ENCODE data around the gene LST1.

The LST1 gene

DNA sequence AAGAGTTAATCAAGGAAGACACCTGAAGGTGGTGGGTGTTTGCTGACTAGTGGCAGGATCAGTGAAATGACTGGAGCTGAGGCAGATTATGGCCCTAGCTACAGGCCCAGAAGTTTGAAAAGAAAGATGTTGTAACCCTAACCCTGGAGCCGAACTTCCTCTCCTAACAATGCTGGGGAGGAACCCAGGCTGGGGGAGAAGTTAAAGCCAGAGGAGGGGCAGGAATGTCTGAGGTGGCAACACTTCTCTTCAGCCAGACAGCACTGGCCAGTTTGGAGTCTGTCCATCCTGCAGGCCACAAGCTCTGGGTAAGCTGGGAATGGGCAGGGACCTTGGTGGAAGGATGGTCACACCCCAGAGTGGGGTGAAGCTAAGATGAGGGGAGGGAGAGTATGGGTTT, at the start of gene LST1:
TSS of gene LST1 (plus strand) at position 270 of the 400 bp plus-strand sequence. CDS start 1,023 bp downstream, outside the sequence.
- H3K27me3 ChIP-seq (ENCODE audit: insufficient read depth, low read length, poor library complexity, severe bottlenecking) = no peaks in the 10 kb centered on the region
- peaks cover 3% of the 10 kb centered on the region; the same call in 1 of the 2 replicates for H3F3A ChIP-seq (ENCODE audit: low read depth)
- no peaks in the 10 kb centered on the region for H3K9me3 ChIP-seq (ENCODE audit: insufficient read depth, low read depth, low read length)
- H3K9ac ChIP-seq (ENCODE audit: low read depth, low read length, poor library complexity, severe bottlenecking) = peak within 1 kb of the TSS; percentile 85
- peak within 1 kb of the TSS; percentile 93 for H3K4me2 ChIP-seq (ENCODE audit: low read depth, low read length, poor library complexity, severe bottlenecking)
- TF ChIP-seq EZH2phosphoT487 (IDR thresholded peaks at IDR 0.05; ENCODE audit: borderline replicate concordance) = no peak
- TF ChIP-seq, protein P1, sequence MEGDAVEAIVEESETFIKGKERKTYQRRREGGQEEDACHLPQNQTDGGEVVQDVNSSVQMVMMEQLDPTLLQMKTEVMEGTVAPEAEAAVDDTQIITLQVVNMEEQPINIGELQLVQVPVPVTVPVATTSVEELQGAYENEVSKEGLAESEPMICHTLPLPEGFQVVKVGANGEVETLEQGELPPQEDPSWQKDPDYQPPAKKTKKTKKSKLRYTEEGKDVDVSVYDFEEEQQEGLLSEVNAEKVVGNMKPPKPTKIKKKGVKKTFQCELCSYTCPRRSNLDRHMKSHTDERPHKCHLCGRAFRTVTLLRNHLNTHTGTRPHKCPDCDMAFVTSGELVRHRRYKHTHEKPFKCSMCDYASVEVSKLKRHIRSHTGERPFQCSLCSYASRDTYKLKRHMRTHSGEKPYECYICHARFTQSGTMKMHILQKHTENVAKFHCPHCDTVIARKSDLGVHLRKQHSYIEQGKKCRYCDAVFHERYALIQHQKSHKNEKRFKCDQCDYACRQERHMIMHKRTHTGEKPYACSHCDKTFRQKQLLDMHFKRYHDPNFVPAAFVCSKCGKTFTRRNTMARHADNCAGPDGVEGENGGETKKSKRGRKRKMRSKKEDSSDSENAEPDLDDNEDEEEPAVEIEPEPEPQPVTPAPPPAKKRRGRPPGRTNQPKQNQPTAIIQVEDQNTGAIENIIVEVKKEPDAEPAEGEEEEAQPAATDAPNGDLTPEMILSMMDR (conservative IDR thresholded peaks at IDR 0.05; ENCODE audit: low read length) = no peak
- H3K79me2 ChIP-seq (ENCODE audit: insufficient read depth, low read length) = peaks cover 47% of the 10 kb centered on the region
- H3K9me2 ChIP-seq (replicated peaks; ENCODE audit: low read depth, low read length) = no peaks in the 10 kb centered on the region
- no peaks in the 10 kb centered on the region for H4K20me1 ChIP-seq (ENCODE audit: insufficient read depth, low read length, poor library complexity, severe bottlenecking)
- H3K4me3 ChIP-seq (ENCODE audit: low read length, poor library complexity, severe bottlenecking) = peak within 1 kb of the TSS; percentile 70
- H3K36me3 ChIP-seq (ENCODE audit: insufficient read depth, low read length) = no peaks in the 10 kb centered on the region
- H3K4me1 ChIP-seq (ENCODE audit: insufficient read depth, low read length, poor library complexity, severe bottlenecking) = peaks cover 66% of the 10 kb centered on the region
- H2AFZ ChIP-seq (ENCODE audit: low read length) = no peak within 1 kb of the TSS

DNA sequence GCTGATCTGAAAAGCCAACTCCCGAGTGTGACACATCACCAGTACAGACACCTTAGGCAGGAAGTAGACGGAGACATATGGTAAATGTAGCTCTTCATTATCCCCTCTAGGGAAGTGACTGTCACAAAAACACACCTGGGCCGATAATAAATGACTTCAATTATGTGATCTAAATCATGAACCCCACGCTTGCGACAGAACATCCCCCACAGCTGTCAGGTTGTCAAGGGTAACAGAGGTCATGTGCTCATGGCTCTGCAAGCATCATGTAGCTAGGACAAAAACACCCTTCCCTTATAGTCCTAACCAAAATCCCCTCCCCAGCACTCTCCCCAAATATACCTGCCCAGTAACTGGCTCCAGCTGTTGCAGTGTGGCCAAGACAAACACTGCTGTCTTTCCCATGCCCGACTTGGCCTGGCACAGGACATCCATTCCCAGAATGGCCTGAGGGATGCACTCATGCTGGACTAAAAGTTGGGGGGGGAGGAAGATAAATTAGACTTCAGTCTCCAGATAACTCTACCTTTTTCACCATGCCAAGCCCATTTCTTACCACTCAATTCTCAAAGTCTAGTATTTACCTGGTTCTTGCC, 47.2 kb upstream of the LST1 start:
- peaks cover 82% of the 10 kb centered on the region for H4K20me1 ChIP-seq (ENCODE audit: insufficient read depth, low read length, poor library complexity, severe bottlenecking)

DNA sequence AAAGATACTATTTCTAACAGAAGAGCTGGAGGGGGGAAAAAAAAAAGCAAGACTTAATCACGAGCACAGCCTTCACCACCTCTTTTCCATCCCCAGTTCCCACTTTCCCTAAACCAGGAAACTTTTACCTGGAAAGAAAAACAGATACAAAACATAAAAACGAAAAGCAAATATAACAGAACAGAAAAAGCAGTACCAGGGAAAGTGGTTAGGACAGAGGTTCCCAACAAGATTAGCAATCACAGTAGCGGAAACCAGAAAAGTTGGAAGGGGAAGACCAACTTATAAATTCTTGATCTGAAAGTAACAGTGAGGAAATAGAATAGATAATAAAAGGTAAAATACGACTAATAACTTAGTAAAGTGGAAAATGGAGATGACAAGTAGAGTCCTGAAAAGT, 45.4 kb upstream of the LST1 start:
- H3K4me2 ChIP-seq (ENCODE audit: low read depth, low read length, poor library complexity, severe bottlenecking) = peak overlapping the region; percentile 98
- H3K4me1 ChIP-seq (ENCODE audit: insufficient read depth, low read length, poor library complexity, severe bottlenecking) = peaks cover 39% of the 10 kb centered on the region
- peak overlapping the region; percentile 94 for H3K4me3 ChIP-seq (ENCODE audit: low read length, poor library complexity, severe bottlenecking)
- peaks cover 47% of the 10 kb centered on the region for H3K36me3 ChIP-seq (ENCODE audit: insufficient read depth, low read length)
- TF ChIP-seq, protein P1 (conservative IDR thresholded peaks at IDR 0.05; ENCODE audit: low read length) = no peak
- no peak for TF ChIP-seq EZH2phosphoT487 (IDR thresholded peaks at IDR 0.05; ENCODE audit: borderline replicate concordance)
- H4K20me1 ChIP-seq (ENCODE audit: insufficient read depth, low read length, poor library complexity, severe bottlenecking) = peaks cover 65% of the 10 kb centered on the region
- no peaks in the 10 kb centered on the region; the same call in 1 of the 2 replicates for H3F3A ChIP-seq (ENCODE audit: low read depth)
- H3K9me2 ChIP-seq (replicated peaks; ENCODE audit: low read depth, low read length) = no peaks in the 10 kb centered on the region
- H3K79me2 ChIP-seq (ENCODE audit: insufficient read depth, low read length) = peaks cover 87% of the 10 kb centered on the region
- no peak overlapping the region for H2AFZ ChIP-seq (ENCODE audit: low read length)
- H3K9me3 ChIP-seq (ENCODE audit: insufficient read depth, low read depth, low read length) = no peaks in the 10 kb centered on the region
- peaks cover 13% of the 10 kb centered on the region for H3K27me3 ChIP-seq (ENCODE audit: insufficient read depth, low read length, poor library complexity, severe bottlenecking)
- H3K9ac ChIP-seq (ENCODE audit: low read depth, low read length, poor library complexity, severe bottlenecking) = peak overlapping the region; percentile 99

More for the DNA sequence above, 47.2 kb upstream of the LST1 start:
- Histone ChIP-seq H2AFZ (ENCODE audit: low read length) (no peak overlapping the region), H3K27me3 (ENCODE audit: insufficient read depth, low read length, poor library complexity, severe bottlenecking) (peaks cover 13% of the 10 kb centered on the region), H3F3A (ENCODE audit: low read depth) (no peaks in the 10 kb centered on the region; the same call in 1 of the 2 replicates), H3K9me2 (replicated peaks; ENCODE audit: low read depth, low read length) (no peaks in the 10 kb centered on the region), H3K9ac (ENCODE audit: low read depth, low read length, poor library complexity, severe bottlenecking) (peak overlapping the region; percentile 99), H3K9me3 (ENCODE audit: insufficient read depth, low read depth, low read length) (no peaks in the 10 kb centered on the region), H3K4me3 (ENCODE audit: low read length, poor library complexity, severe bottlenecking) (peak overlapping the region; percentile 94), H3K79me2 (ENCODE audit: insufficient read depth, low read length) (peaks cover 96% of the 10 kb centered on the region), H3K4me1 (ENCODE audit: insufficient read depth, low read length, poor library complexity, severe bottlenecking) (peaks cover 48% of the 10 kb centered on the region), H3K4me2 (ENCODE audit: low read depth, low read length, poor library complexity, severe bottlenecking) (peak overlapping the region; percentile 98), H3K36me3 (ENCODE audit: insufficient read depth, low read length) (peaks cover 64% of the 10 kb centered on the region)
- no peak for TF ChIP-seq EZH2phosphoT487 (IDR thresholded peaks at IDR 0.05; ENCODE audit: borderline replicate concordance)

Data from Loucy (cell line).